Fibroblast of skin of left biceps (primary cell): ENCODE results near the gene AKAP8L.

Experiments
- DNase-seq, 2 experiments: peaks; one replicate each; pipeline ENCODE4 v3.0.0-alpha.2; 2013; ENCODE audit warnings: low read depth in 2 of 2

The AKAP8L gene

GRCh38 chr19:15448778-15449619 lies 30.2 kb upstream of the AKAP8L start:
- DNase-seq, result no peak

- DNase-seq, result no peak
Observed at GRCh38 chr19:15448044-15448777, 29.4 kb upstream of the AKAP8L start.

GRCh38 chr19:15447057-15447456 lies 28.3 kb upstream of the AKAP8L start:
- DNase-seq, result no peak

GRCh38 chr19:15445807-15446376 lies 27.1 kb upstream of the AKAP8L start:
- no peak for DNase-seq

- no peak for DNase-seq
Observed at GRCh38 chr19:15445227-15445605, 26.4 kb upstream of the AKAP8L start.

GRCh38 chr19:15444505-15445226 lies 25.9 kb upstream of the AKAP8L start:
- DNase-seq, result no peak

- DNase-seq, result no peak
Observed at GRCh38 chr19:15443838-15444237, 25.1 kb upstream of the AKAP8L start.

- no peak for DNase-seq
Observed at GRCh38 chr19:15443325-15443724, 24.5 kb upstream of the AKAP8L start.

GRCh38 chr19:15442142-15442920 lies 23.5 kb upstream of the AKAP8L start:
- no peak for DNase-seq

GRCh38 chr19:15441317-15441716 lies 22.5 kb upstream of the AKAP8L start:
- no peak for DNase-seq

GRCh38 chr19:15439821-15440641 lies 21.2 kb upstream of the AKAP8L start:
- no peak for DNase-seq

GRCh38 chr19:15439078-15439799 lies 20.5 kb upstream of the AKAP8L start:
- no peak for DNase-seq

- DNase-seq, result no peak
Observed at GRCh38 chr19:15438577-15438976, 19.8 kb upstream of the AKAP8L start.

GRCh38 chr19:15438124-15438496 lies 19.3 kb upstream of the AKAP8L start:
- no peak for DNase-seq

GRCh38 chr19:15437355-15438123 lies 18.8 kb upstream of the AKAP8L start:
- no peak for DNase-seq

GRCh38 chr19:15436826-15437110 lies 18.0 kb upstream of the AKAP8L start:
- no peak for DNase-seq

GRCh38 chr19:15436012-15436825 lies 17.4 kb upstream of the AKAP8L start:
- no peak for DNase-seq

- DNase-seq, result no peak
Observed at GRCh38 chr19:15433519-15434069, 14.8 kb upstream of the AKAP8L start.
